PC-3 (cell line): Measurements from ENCODE around the gene CLIC1.

Source experiments
- CTCF ChIP-seq: fragments of 300-600 bp; sonication (generic); conservative IDR thresholded peaks from 2 replicates; pipeline ENCODE4 v1.5.1; 2017; ENCODE audit warnings: antibody characterized with exemption, low read depth, mild to moderate bottlenecking, low read length
- EZH2 ChIP-seq: fragments of 300-600 bp; sonication (generic); IDR thresholded peaks from one replicate; pipeline ENCODE4 v1.6.1; 2017; ENCODE audit warnings: antibody characterized with exemption, mild to moderate bottlenecking, low read length; ENCODE audit not compliant: unreplicated experiment

- TF ChIP-seq CTCF, result no peak
- no peak for TF ChIP-seq EZH2
Measured at GRCh38 chr6:31781244-31782125, 45.2 kb upstream of the CLIC1 start.
